Forelimb muscle (tissue), 1 donor: Measurements from ENCODE around the gene GPATCH2. TPM values are rescaled to one million over a fixed set of nuclear protein-coding genes. Genes with fewer than 3 reads are reported as not detected.

Experiments used
- polyA plus RNA-seq: library from polyadenylated mRNA; unstranded; fragments of 120-200 nt; gene quantifications from one replicate; pipeline ENCODE4 v1.2.1, GENCODE V29; 2013; ENCODE audit not compliant: insufficient read length

GPATCH2 gene
- polyA plus RNA-seq, 1 donor, result 11.4 TPM

Other genes with a start within 250 kb of the GPATCH2 start
- 3.9 TPM for gene SPATA17, start 254 bp upstream of the GPATCH2 start, polyA plus RNA-seq